ENCODE results near the gene IL23R.

Gene IL23R

GRCh38 chr1:67169496-67169895, 3.2 kb downstream of the IL23R start:
- H3K4me3 ChIP-seq (ENCODE audit: low read depth, low read length) = no peak overlapping the region
- TF ChIP-seq CTCF (IDR thresholded peaks at IDR 0.05; ENCODE audit: low read depth, low read length) = no peak

GRCh38 chr1:67169932-67170331, 3.7 kb downstream of the IL23R start:
- no peak for TF ChIP-seq CTCF (IDR thresholded peaks at IDR 0.05; ENCODE audit: low read depth, low read length)
- no peak overlapping the region for H3K4me3 ChIP-seq (ENCODE audit: low read depth, low read length)

- TF ChIP-seq CTCF (IDR thresholded peaks at IDR 0.05; ENCODE audit: low read depth, low read length) = no peak
- no peak overlapping the region for H3K4me3 ChIP-seq (ENCODE audit: low read depth, low read length)
Measured at GRCh38 chr1:67170751-67171573, 4.7 kb downstream of the IL23R start.

- H3K4me3 ChIP-seq (ENCODE audit: low read depth, low read length) = no peak overlapping the region
- TF ChIP-seq CTCF (IDR thresholded peaks at IDR 0.05; ENCODE audit: low read depth, low read length) = no peak
Measured at GRCh38 chr1:67171574-67171955, 5.3 kb downstream of the IL23R start.

- TF ChIP-seq CTCF (IDR thresholded peaks at IDR 0.05; ENCODE audit: low read depth, low read length) = no peak
- no peak overlapping the region for H3K4me3 ChIP-seq (ENCODE audit: low read depth, low read length)
Measured at GRCh38 chr1:67171978-67172377, 5.7 kb downstream of the IL23R start.

GRCh38 chr1:67173988-67174387, 7.7 kb downstream of the IL23R start:
- H3K4me3 ChIP-seq (ENCODE audit: low read depth, low read length) = no peak overlapping the region
- TF ChIP-seq CTCF (IDR thresholded peaks at IDR 0.05; ENCODE audit: low read depth, low read length) = no peak

GRCh38 chr1:67174716-67175284, 8.5 kb downstream of the IL23R start:
- TF ChIP-seq CTCF (IDR thresholded peaks at IDR 0.05; ENCODE audit: low read depth, low read length) = no peak
- H3K4me3 ChIP-seq (ENCODE audit: low read depth, low read length) = no peak overlapping the region
